GM12878 (cell line): ENCODE results near the gene PITPNM2. TPM values are rescaled to one million over a fixed set of nuclear protein-coding genes. Genes with fewer than 3 reads are reported as not detected.

ENCODE experiments used
- ATAC-seq: fragments of 200-7000 bp; cut with Tn5 transposase; 3 replicates; pipeline ENCODE4 v1.9.1; 2020; ENCODE audit warnings: mild to moderate bottlenecking, moderate library complexity
- BruUV-seq: library from RNA; stranded (reverse); fragments of 400-500 nt; replicated peaks from 2 replicates; lab custom pipeline; 2021; lab: Mats Ljungman, UMichigan
- CTCF ChIA-PET: fragments of 300-600 bp; sonication (Branson Sonifier 250); formaldehyde crosslinking; extraction: SDS; loops from one replicate; lab custom pipeline; 2021; ENCODE audit warnings: inconsistent platforms; lab: Yijun Ruan, JAX
- POLR2A ChIA-PET: fragments of 350-600 bp; formaldehyde crosslinking; extraction: SDS; loops from one replicate; lab custom pipeline; 2021; ENCODE audit warnings: inconsistent platforms; lab: Charles Lee
- RAD21 ChIA-PET: fragments of 300-600 bp; sonication (Branson Sonifier 250); formaldehyde crosslinking; loops from one replicate; lab custom pipeline; 2023; ENCODE audit warnings: antibody characterized with exemption; ENCODE audit not compliant: unreplicated experiment; lab: Charles Lee
- SMC1A ChIA-PET: fragments of 300-600 bp; sonication (Branson Sonifier 250); formaldehyde crosslinking; loops from one replicate; lab custom pipeline; 2023; ENCODE audit not compliant: unreplicated experiment, uncharacterized antibody; lab: Charles Lee
- DNase-seq: peaks from one replicate; pipeline ENCODE4 v3.0.0-alpha.2; 2011; ENCODE audit warnings: low read depth, low spot score
- FAIRE-seq: peaks from 3 replicates; lab custom pipeline; 2011; peaks lifted over from hg19 to GRCh38; lab: Jason Lieb, UNC
- H2AFZ ChIP-seq: 2 replicates; pipeline ENCODE4 v1.6.0; 2011; ENCODE audit warnings: low read depth, low read length, control low read depth; ENCODE audit not compliant: control insufficient read depth
- H3K27ac ChIP-seq: 2 replicates; pipeline ENCODE4 v1.5.1; 2011; ENCODE audit warnings: control low read depth; ENCODE audit not compliant: control insufficient read depth, insufficient read depth
- H3K27me3 ChIP-seq, 2 experiments: replicated peaks in 1 of 2; 2 replicates each; pipeline versions ENCODE4 v1.6.0 to v1.6.1; 2011; ENCODE audit warnings: low read length in 1 of 2; ENCODE audit not compliant: control insufficient read depth in 2 of 2, insufficient read depth in 2 of 2
- H3K36me3 ChIP-seq, 2 experiments: 2 replicates each; pipeline ENCODE4 v1.5.1; 2011; ENCODE audit warnings: low read length in 1 of 2; ENCODE audit not compliant: control insufficient read depth in 2 of 2, insufficient read depth in 2 of 2
- H3K4me1 ChIP-seq: 2 replicates; pipeline ENCODE4 v1.6.1; 2011; ENCODE audit warnings: mild to moderate bottlenecking, low read length, moderate library complexity, mixed read lengths; ENCODE audit not compliant: control insufficient read depth, insufficient read depth
- H3K4me2 ChIP-seq: 2 replicates; pipeline ENCODE4 v1.6.0; 2011; ENCODE audit warnings: control low read depth; ENCODE audit not compliant: control insufficient read depth, insufficient read depth
- H3K4me3 ChIP-seq: fragments of 200-600 bp; sonication (generic); 2 replicates; pipeline ENCODE4 v1.5.1; 2016
- H3K79me2 ChIP-seq: 2 replicates; pipeline ENCODE4 v1.6.0; 2011; ENCODE audit warnings: low read length; ENCODE audit not compliant: control insufficient read depth, insufficient read depth
- H3K9ac ChIP-seq: 2 replicates; pipeline ENCODE4 v1.8.0; 2011; ENCODE audit warnings: low read length, control low read depth, mixed read lengths; ENCODE audit not compliant: control insufficient read depth, insufficient read depth
- H3K9me3 ChIP-seq: replicated peaks from 3 replicates; pipeline ENCODE4 v1.5.1; 2011; ENCODE audit warnings: mild to moderate bottlenecking, low read length; ENCODE audit not compliant: control insufficient read depth, insufficient read depth
- H4K20me1 ChIP-seq: 2 replicates; pipeline ENCODE4 v1.6.0; 2011; ENCODE audit not compliant: control insufficient read depth, insufficient read depth
- ATF7 ChIP-seq: fragments of 450-650 bp; IDR thresholded peaks from 2 replicates; pipeline ENCODE4 v1.6.1; 2016; ENCODE audit warnings: low read depth, mild to moderate bottlenecking
- CHD2 ChIP-seq: IDR thresholded peaks from 2 replicates; pipeline ENCODE4 v1.6.1; 2011; ENCODE audit warnings: low read depth, low read length, improper control_type of control experiment, borderline replicate concordance
- CREM ChIP-seq: IDR thresholded peaks from 2 replicates; pipeline ENCODE4 v1.6.1; 2014; ENCODE audit warnings: antibody characterized with exemption, low read depth
- EED ChIP-seq: sonication (generic); IDR thresholded peaks from 2 replicates; pipeline ENCODE4 v1.6.1; 2016; ENCODE audit warnings: antibody characterized with exemption, low read depth
- ETV6 ChIP-seq, 2 experiments: fragments of 450-650 bp in 1 of 2; IDR thresholded peaks in 1 of 2; conservative IDR thresholded peaks in 1 of 2; 2 replicates each; pipeline ENCODE4 v1.6.1; 2014; ENCODE audit warnings: antibody characterized with exemption in 1 of 2, borderline replicate concordance in 1 of 2, low read depth in 1 of 2, mild to moderate bottlenecking in 1 of 2, moderate library complexity in 1 of 2
- GABPA ChIP-seq: IDR thresholded peaks from 2 replicates; pipeline ENCODE4 v1.6.1; 2014; ENCODE audit warnings: antibody characterized with exemption, low read depth, mild to moderate bottlenecking, inconsistent platforms
- IKZF2 ChIP-seq, 2 experiments: fragments of 450-650 bp; IDR thresholded peaks; 2 replicates each; pipeline ENCODE4 v1.6.1; 2017; ENCODE audit warnings: mild to moderate bottlenecking in 2 of 2, moderate library complexity in 2 of 2
- MEF2A ChIP-seq: IDR thresholded peaks from 2 replicates; pipeline ENCODE4 v1.6.1; 2011; ENCODE audit warnings: low read depth, mild to moderate bottlenecking, low read length, moderate library complexity; ENCODE audit not compliant: insufficient read depth
- NBN ChIP-seq: fragments of 450-650 bp; IDR thresholded peaks from 2 replicates; pipeline ENCODE4 v1.6.1; 2016
- POU2F2 ChIP-seq: IDR thresholded peaks from 3 replicates; pipeline ENCODE4 v1.6.1; 2011; ENCODE audit warnings: low read depth, mild to moderate bottlenecking, low read length, borderline replicate concordance
- RAD21 ChIP-seq: IDR thresholded peaks from 2 replicates; pipeline ENCODE4 v1.6.1; 2011; ENCODE audit warnings: mild to moderate bottlenecking, low read depth, low read length, moderate library complexity; ENCODE audit not compliant: insufficient read depth
- RUNX3 ChIP-seq: IDR thresholded peaks from 2 replicates; pipeline ENCODE4 v1.6.1; 2012; ENCODE audit warnings: low read length, inconsistent platforms
- SKIL ChIP-seq: fragments of 450-650 bp; IDR thresholded peaks from 2 replicates; pipeline ENCODE4 v1.6.1; 2017; ENCODE audit warnings: mild to moderate bottlenecking, low read depth, inconsistent platforms; ENCODE audit not compliant: poor library complexity, severe bottlenecking
- SPI1 ChIP-seq: IDR thresholded peaks from 2 replicates; pipeline ENCODE4 v1.6.1; 2011; ENCODE audit warnings: low read depth, mild to moderate bottlenecking, low read length, moderate library complexity, borderline replicate concordance; ENCODE audit not compliant: insufficient read depth
- SREBF2 ChIP-seq: IDR thresholded peaks from 2 replicates; pipeline ENCODE4 v1.6.1; 2012; ENCODE audit warnings: mild to moderate bottlenecking, low read length
- STAT1 ChIP-seq: fragments of 450-650 bp; conservative IDR thresholded peaks from 2 replicates; pipeline ENCODE4 v1.6.1; 2014; ENCODE audit warnings: antibody characterized with exemption, mild to moderate bottlenecking
- TAF1 ChIP-seq: IDR thresholded peaks from 2 replicates; pipeline ENCODE4 v1.6.1; 2011; ENCODE audit warnings: mild to moderate bottlenecking, low read depth, low read length, borderline replicate concordance
- TCF12 ChIP-seq: IDR thresholded peaks from 2 replicates; pipeline ENCODE4 v1.6.1; 2011; ENCODE audit warnings: low read depth, mild to moderate bottlenecking, low read length
- ZZZ3 ChIP-seq: IDR thresholded peaks from 2 replicates; pipeline ENCODE4 v1.6.1; 2011; ENCODE audit warnings: low read depth; ENCODE audit not compliant: control insufficient read depth, insufficient read length
- WGBS: methylation state at CpG from one replicate; pipeline ENCODE4 v1.1.6; 2016; ENCODE audit warnings: low lambda C conversion rate; ENCODE audit not compliant: insufficient replicate concordance, insufficient coverage; ENCODE audit errors: missing lambda C conversion rate; 5-methylcytosine and 5-hydroxymethylcytosine counted together
- in situ Hi-C: fragments of 300-500 bp; cut with MboI; formaldehyde crosslinking; loops from 9 replicates; pipeline ENCODE4 v1.14.3; 2018; ENCODE audit warnings: mixed read lengths
- intact Hi-C: fragments of 100-400 bp; cut with micrococcal nuclease; formaldehyde crosslinking; loops from one replicate; pipeline ENCODE4 v1.14.2; 2022; ENCODE audit not compliant: unreplicated experiment
- polyA plus RNA-seq, 11 experiments: library from polyadenylated mRNA; depleted of rRNA in 4 of 11; unstranded in 6 of 11; stranded (reverse) in 5 of 11; fragments of >200 nt; fragmentation: Nextera tagmentation in 4 of 11; fragmentation: Illumina TruSeq in 1 of 11; extraction: Ambion mirVana in 4 of 11; extraction: Trizol in 1 of 11; gene quantifications; 1 replicate in 1 of 11; 2 replicates in 10 of 11; pipeline versions ENCODE4 v1.2.1 to v1.2.3, GENCODE V29; 2011 to 2016; ENCODE audit warnings: inconsistent platforms in 2 of 11, missing spikeins in 2 of 11, low read depth in 1 of 11
- total RNA-seq, 4 experiments: library from RNA; depleted of rRNA in 3 of 4; stranded (reverse); fragments of >200 nt in 3 of 4; fragmentation: Illumina TruSeq in 1 of 4; extraction: Trizol in 1 of 4; gene quantifications; 2 replicates each; pipeline versions ENCODE4 v1.2.1 to v1.2.3, GENCODE V29; 2013 to 2021
- TF ChIP-seq, protein P1 (sequence below): IDR thresholded peaks from 2 replicates; pipeline ENCODE4 v1.6.1; 2012; ENCODE audit warnings: low read length, inconsistent platforms

Gene PITPNM2
- total and polyA plus RNA-seq, 10 of the 15 experiments (the other 5 are each of a cell fraction or from before 2014, with no cell fraction given): 0.03 to 1.0 (median 0.24) TPM; not detected in 1

GRCh38 chr12:123115409-123116121, 35.3 kb downstream of the PITPNM2 start:
- BruUV-seq: no TSS peak
- no peak overlapping the region; the same call in 1 of the 2 replicates for H2AFZ ChIP-seq
- TF ChIP-seq MEF2A: 0 out of 2 replicates have a peak, but pooled peaks have one; percentile 12
- 0 out of 2 replicates have a peak, but pooled peaks have one; percentile 7 for TF ChIP-seq RAD21
- peak; percentile 25; the same call in 1 of the 2 replicates for TF ChIP-seq SPI1
- TF ChIP-seq NBN: peak; percentile 77
- TF ChIP-seq, protein P1, sequence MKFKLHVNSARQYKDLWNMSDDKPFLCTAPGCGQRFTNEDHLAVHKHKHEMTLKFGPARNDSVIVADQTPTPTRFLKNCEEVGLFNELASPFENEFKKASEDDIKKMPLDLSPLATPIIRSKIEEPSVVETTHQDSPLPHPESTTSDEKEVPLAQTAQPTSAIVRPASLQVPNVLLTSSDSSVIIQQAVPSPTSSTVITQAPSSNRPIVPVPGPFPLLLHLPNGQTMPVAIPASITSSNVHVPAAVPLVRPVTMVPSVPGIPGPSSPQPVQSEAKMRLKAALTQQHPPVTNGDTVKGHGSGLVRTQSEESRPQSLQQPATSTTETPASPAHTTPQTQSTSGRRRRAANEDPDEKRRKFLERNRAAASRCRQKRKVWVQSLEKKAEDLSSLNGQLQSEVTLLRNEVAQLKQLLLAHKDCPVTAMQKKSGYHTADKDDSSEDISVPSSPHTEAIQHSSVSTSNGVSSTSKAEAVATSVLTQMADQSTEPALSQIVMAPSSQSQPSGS: peak; percentile 0; the same call in 1 of the 2 replicates
- TF ChIP-seq CREM: peak; percentile 72; the same call in 1 of the 2 replicates
- TF ChIP-seq TAF1: no peak
- no peak for TF ChIP-seq CHD2
- peak; percentile 30 to 40; a peak in 2 of 4 replicates for TF ChIP-seq IKZF2 (IDR thresholded peaks at IDR 0.05)
- peak; percentile 65 for TF ChIP-seq RUNX3
- TF ChIP-seq ZZZ3: no peak
- TF ChIP-seq ETV6 (conservative IDR thresholded peaks at IDR 0.05 in 1 of 2, IDR thresholded peaks at IDR 0.05 in 1 of 2; ENCODE audit: borderline replicate concordance in 1 of 2, low read depth in 1 of 2): peak in 1 of 2 experiments; percentile 48; a peak in 1 of 4 replicates
- TF ChIP-seq SKIL: peak; percentile 38
- TF ChIP-seq SREBF2: no peak
- peak; percentile 76; the same call in 1 of the 2 replicates for TF ChIP-seq TCF12
- 0 out of 3 replicates have a peak, but pooled peaks have one; percentile 33 for TF ChIP-seq POU2F2
- peak; percentile 67 for TF ChIP-seq EED
- 0 out of 2 replicates have a peak, but pooled peaks have one; percentile 42 for TF ChIP-seq GABPA
- peak; percentile 44; the same call in 1 of the 2 replicates for TF ChIP-seq ATF7
- no peak for TF ChIP-seq STAT1
- no peak overlapping the region for H3K9ac ChIP-seq
- no peaks in the 10 kb centered on the region for H4K20me1 ChIP-seq
- H3K27ac ChIP-seq: no peak overlapping the region
- ATAC-seq (peak; percentile 47), DNase-seq (peak; percentile 8), FAIRE-seq (peak; percentile 47)
- H3K79me2 ChIP-seq: no peaks in the 10 kb centered on the region
- H3K27me3 ChIP-seq: no peaks in the 10 kb centered on the region
- no peaks in the 10 kb centered on the region for H3K36me3 ChIP-seq
- in situ Hi-C loops (no loop called here), intact Hi-C loops (no loop called here)
- H3K4me3 ChIP-seq: no peak overlapping the region
- peaks cover 23% of the 10 kb centered on the region for H3K4me1 ChIP-seq
- POLR2A ChIA-PET: interaction anchor here (0.6 to 1.0 kb wide), 2 partner anchors 71 to 310 kb away, joined by 3 read pairs; no protein-coding TSS in a partner anchor
- H3K4me2 ChIP-seq: peak overlapping the region; percentile 31; the same call in 1 of the 2 replicates
- SMC1A ChIA-PET: interaction anchor here (1.4 kb wide), 1 partner anchor 51 kb away, joined by 3 read pairs; no protein-coding TSS in a partner anchor
- no peaks in the 10 kb centered on the region for H3K9me3 ChIP-seq
- RAD21 ChIA-PET: interaction anchor here (0.8 kb wide), 1 partner anchor 118 kb away, joined by 3 read pairs; the partner anchor contains the start of genes MPHOSPH9 and MTRFR
- CTCF ChIA-PET: interaction anchor here (1.2 kb wide), 1 partner anchor 14 kb away, joined by 3 read pairs; no protein-coding TSS in a partner anchor
- 37% methylated on average over 8 of the region's 8 CpGs for WGBS
